Rectal smooth muscle tissue (tissue), 1 donor: Measurements from ENCODE around the gene PPCDC.

Experiments used
- H3K27ac ChIP-seq: one replicate; pipeline ENCODE4 v1.7.0; 2013; ENCODE audit warnings: low read depth, low read length, inconsistent platforms
- H3K27me3 ChIP-seq: one replicate; pipeline ENCODE4 v1.7.0; 2013; ENCODE audit warnings: low read length; ENCODE audit not compliant: control insufficient read depth, insufficient read depth
- H3K36me3 ChIP-seq: one replicate; pipeline ENCODE4 v1.7.0; 2013; ENCODE audit warnings: low read length; ENCODE audit not compliant: control insufficient read depth, insufficient read depth
- H3K4me1 ChIP-seq: one replicate; pipeline ENCODE4 v1.7.0; 2013; ENCODE audit warnings: low read length; ENCODE audit not compliant: control insufficient read depth, insufficient read depth
- H3K4me3 ChIP-seq: one replicate; pipeline ENCODE4 v1.7.0; 2013; ENCODE audit warnings: low read length
- H3K9ac ChIP-seq: one replicate; pipeline ENCODE4 v1.7.0; 2013; ENCODE audit warnings: low read length

The PPCDC gene

GRCh38 chr15:75023181-75023871 lies at the start of gene PPCDC:
Gene PPCDC (plus strand): TSS chr15:75023590. CDS start chr15:75028319, 4,729 bp downstream.
- H3K27ac ChIP-seq: peak within 1 kb of the TSS; percentile 92
- no peaks in the 10 kb centered on the region for H3K27me3 ChIP-seq
- H3K4me1 ChIP-seq: peaks cover 4% of the 10 kb centered on the region
- H3K36me3 ChIP-seq: no peaks in the 10 kb centered on the region
- peak within 1 kb of the TSS; percentile 98 for H3K4me3 ChIP-seq
- H3K9ac ChIP-seq: peak within 1 kb of the TSS; percentile 91

DNA sequence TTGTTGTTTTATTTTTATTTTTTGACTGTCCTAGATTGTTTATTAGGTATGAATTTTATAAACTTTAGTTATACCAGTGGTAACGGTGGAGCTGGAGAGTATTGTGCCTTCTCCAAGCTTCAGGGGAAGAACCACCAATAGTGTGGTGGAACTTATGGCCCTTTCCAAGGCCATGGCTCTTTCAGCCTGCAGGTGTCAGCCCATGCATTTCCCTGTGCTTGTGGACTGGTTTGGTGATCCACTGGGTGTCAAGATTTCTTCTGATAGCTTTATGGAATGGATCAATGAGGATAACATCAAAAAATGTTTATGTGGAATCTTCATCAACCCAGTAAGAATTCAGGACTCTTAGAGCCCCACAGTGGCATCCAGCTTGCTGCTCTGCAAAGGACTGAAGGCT lies 47.2 kb upstream of the PPCDC start:
- no peak overlapping the region for H3K9ac ChIP-seq
- H3K27ac ChIP-seq: no peak overlapping the region
- no peaks in the 10 kb centered on the region for H3K36me3 ChIP-seq
- H3K4me3 ChIP-seq: no peak overlapping the region
- H3K4me1 ChIP-seq: no peaks in the 10 kb centered on the region
- no peaks in the 10 kb centered on the region for H3K27me3 ChIP-seq

- no peaks in the 10 kb centered on the region for H3K4me1 ChIP-seq
- no peaks in the 10 kb centered on the region for H3K27me3 ChIP-seq
- no peak overlapping the region for H3K4me3 ChIP-seq
- H3K36me3 ChIP-seq: no peaks in the 10 kb centered on the region
- no peak overlapping the region for H3K9ac ChIP-seq
- no peak overlapping the region for H3K27ac ChIP-seq
These were observed 45.8 kb upstream of the PPCDC start for GRCh38 chr15:74977599-74977998.

GRCh38 chr15:74978077-74978476 lies 45.3 kb upstream of the PPCDC start:
- Histone ChIP-seq H3K9ac (no peak overlapping the region), H3K27me3 (no peaks in the 10 kb centered on the region), H3K4me1 (no peaks in the 10 kb centered on the region), H3K4me3 (no peak overlapping the region), H3K27ac (no peak overlapping the region), H3K36me3 (no peaks in the 10 kb centered on the region)

DNA sequence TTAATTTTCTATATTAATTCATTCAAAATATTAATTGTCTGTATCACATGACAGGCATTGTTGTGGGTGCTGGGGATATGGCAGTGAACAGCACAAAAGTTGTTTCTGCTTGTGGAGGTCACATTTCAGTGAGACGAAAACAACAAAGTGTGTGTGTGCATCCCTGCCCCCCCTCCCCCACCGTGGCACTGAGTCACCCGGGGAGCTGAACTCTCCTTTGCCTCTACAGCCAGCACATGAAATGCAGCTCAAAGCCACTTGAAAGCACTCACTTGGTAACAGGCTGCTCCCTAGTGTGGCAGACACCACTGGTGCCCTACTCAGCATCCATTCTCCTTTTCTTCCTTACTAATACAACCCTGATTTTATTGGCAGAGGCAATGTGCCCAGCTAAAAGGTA lies 44.9 kb upstream of the PPCDC start:
- H3K36me3 ChIP-seq: no peaks in the 10 kb centered on the region
- H3K4me3 ChIP-seq: no peak overlapping the region
- no peak overlapping the region for H3K27ac ChIP-seq
- H3K4me1 ChIP-seq: no peaks in the 10 kb centered on the region
- H3K27me3 ChIP-seq: no peaks in the 10 kb centered on the region
- H3K9ac ChIP-seq: no peak overlapping the region

GRCh38 chr15:74982183-74982582 lies 41.2 kb upstream of the PPCDC start:
- no peaks in the 10 kb centered on the region for H3K27me3 ChIP-seq
- H3K4me1 ChIP-seq: no peaks in the 10 kb centered on the region
- no peak overlapping the region for H3K27ac ChIP-seq
- no peak overlapping the region for H3K4me3 ChIP-seq
- no peak overlapping the region for H3K9ac ChIP-seq
- H3K36me3 ChIP-seq: no peaks in the 10 kb centered on the region

- Histone ChIP-seq H3K27ac (no peak overlapping the region), H3K4me1 (no peaks in the 10 kb centered on the region), H3K36me3 (no peaks in the 10 kb centered on the region), H3K4me3 (no peak overlapping the region), H3K9ac (no peak overlapping the region), H3K27me3 (no peaks in the 10 kb centered on the region)
These were observed 39.6 kb upstream of the PPCDC start for GRCh38 chr15:74983725-74984231.

DNA sequence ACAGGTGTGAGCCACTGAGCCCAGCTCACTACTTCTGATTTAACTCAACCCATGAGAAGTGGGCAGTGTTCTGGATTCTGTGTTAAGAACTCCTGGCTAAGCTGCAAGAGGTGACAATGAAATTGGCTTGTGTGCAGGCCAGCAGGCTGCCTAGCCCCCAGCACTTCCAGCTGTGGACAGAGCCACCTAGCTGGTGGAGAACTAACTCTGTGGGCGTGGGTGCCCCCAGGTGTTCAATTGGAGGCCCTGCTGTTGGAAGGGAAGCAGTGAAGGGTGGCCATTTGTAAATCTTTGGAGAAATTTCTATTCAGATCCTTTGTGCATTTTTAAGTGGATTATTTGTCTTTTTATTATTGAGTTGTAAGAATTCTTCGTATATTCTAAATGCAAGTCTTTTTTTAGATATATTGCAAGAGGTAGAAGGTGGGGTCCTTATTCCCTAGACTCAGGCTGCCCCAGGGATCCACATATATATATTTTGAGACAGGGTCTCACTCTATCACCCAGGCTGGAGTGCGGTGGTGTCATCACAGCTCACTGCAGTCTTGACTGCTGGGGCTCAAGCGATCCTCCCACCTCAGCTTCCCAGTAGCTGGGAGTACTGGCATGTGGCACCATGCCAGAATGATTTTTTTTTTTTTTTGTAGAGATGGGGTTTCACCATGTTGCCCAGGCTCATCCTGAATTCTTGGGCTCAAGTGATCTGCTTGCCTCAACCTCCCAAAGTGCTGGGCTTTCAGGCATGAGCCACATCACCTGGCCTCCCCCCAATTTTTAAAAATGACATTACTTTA lies 35.2 kb upstream of the PPCDC start:
- no peak overlapping the region for H3K4me3 ChIP-seq
- no peak overlapping the region for H3K9ac ChIP-seq
- no peaks in the 10 kb centered on the region for H3K36me3 ChIP-seq
- H3K4me1 ChIP-seq: no peaks in the 10 kb centered on the region
- no peaks in the 10 kb centered on the region for H3K27me3 ChIP-seq
- no peak overlapping the region for H3K27ac ChIP-seq

DNA sequence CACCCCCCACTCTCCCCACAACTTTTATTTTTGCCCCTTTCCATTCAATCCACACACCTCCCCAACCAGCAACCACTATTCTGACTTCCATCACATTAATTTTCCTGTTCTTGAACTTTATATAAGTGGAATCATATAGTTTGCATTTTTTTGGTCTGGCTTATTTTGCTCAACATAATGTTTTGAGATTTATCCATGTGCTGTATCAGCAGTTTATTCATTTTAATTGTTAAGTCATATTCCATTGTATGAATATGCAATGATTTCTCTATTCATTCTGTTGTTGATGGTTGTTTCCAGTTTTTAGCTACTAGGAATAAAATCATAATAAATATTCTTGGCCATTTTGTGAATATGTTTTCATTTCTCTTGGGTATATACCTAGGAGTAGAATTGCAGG lies 33.9 kb upstream of the PPCDC start:
- Histone ChIP-seq H3K36me3 (no peaks in the 10 kb centered on the region), H3K4me1 (no peaks in the 10 kb centered on the region), H3K9ac (no peak overlapping the region), H3K27me3 (no peaks in the 10 kb centered on the region), H3K27ac (no peak overlapping the region), H3K4me3 (no peak overlapping the region)

- no peaks in the 10 kb centered on the region for H3K36me3 ChIP-seq
- no peak overlapping the region for H3K27ac ChIP-seq
- H3K4me1 ChIP-seq: peaks cover 2% of the 10 kb centered on the region
- no peak overlapping the region for H3K9ac ChIP-seq
- H3K4me3 ChIP-seq: no peak overlapping the region
- peaks cover 13% of the 10 kb centered on the region for H3K27me3 ChIP-seq
These were observed 30.8 kb upstream of the PPCDC start for GRCh38 chr15:74992619-74993018.

GRCh38 chr15:74994236-74994635 lies 29.2 kb upstream of the PPCDC start:
- Histone ChIP-seq H3K27ac (no peak overlapping the region), H3K27me3 (peaks cover 17% of the 10 kb centered on the region), H3K4me1 (peaks cover 2% of the 10 kb centered on the region), H3K9ac (no peak overlapping the region), H3K4me3 (no peak overlapping the region), H3K36me3 (no peaks in the 10 kb centered on the region)

- no peaks in the 10 kb centered on the region for H3K36me3 ChIP-seq
- peaks cover 2% of the 10 kb centered on the region for H3K4me1 ChIP-seq
- H3K9ac ChIP-seq: no peak overlapping the region
- H3K27me3 ChIP-seq: peaks cover 17% of the 10 kb centered on the region
- H3K27ac ChIP-seq: no peak overlapping the region
- no peak overlapping the region for H3K4me3 ChIP-seq
These were observed 28.7 kb upstream of the PPCDC start for GRCh38 chr15:74994685-74995084.
